Loucy (cell line): Measurements from ENCODE around the gene TRAPPC6A.

Experiments used
- H2AFZ ChIP-seq: fragments of 200-600 bp; sonication (generic); 2 replicates; pipeline ENCODE4 v1.6.0; 2016; ENCODE audit warnings: antibody characterized with exemption, mild to moderate bottlenecking, low read length, moderate library complexity
- H3F3A ChIP-seq: fragments of 200-600 bp; 2 replicates; pipeline ENCODE4 v1.6.0; 2016; ENCODE audit warnings: antibody characterized with exemption, low read depth, mild to moderate bottlenecking
- H3K27me3 ChIP-seq: fragments of 200-600 bp; sonication (generic); 2 replicates; pipeline ENCODE4 v1.6.1; 2014; ENCODE audit warnings: low read length, mild to moderate bottlenecking; ENCODE audit not compliant: insufficient read depth, poor library complexity, severe bottlenecking
- H3K36me3 ChIP-seq: fragments of 200-600 bp; sonication (generic); 2 replicates; pipeline ENCODE4 v1.6.1; 2016; ENCODE audit warnings: low read length; ENCODE audit not compliant: insufficient read depth
- H3K4me1 ChIP-seq: fragments of 200-600 bp; sonication (generic); 2 replicates; pipeline ENCODE4 v1.5.1; 2014; ENCODE audit warnings: low read length, mild to moderate bottlenecking; ENCODE audit not compliant: insufficient read depth, poor library complexity, severe bottlenecking
- H3K4me2 ChIP-seq: fragments of 200-600 bp; sonication (generic); 2 replicates; pipeline ENCODE4 v1.6.0; 2014; ENCODE audit warnings: antibody characterized with exemption, low read length, low read depth, mild to moderate bottlenecking; ENCODE audit not compliant: poor library complexity, severe bottlenecking
- H3K4me3 ChIP-seq: fragments of 200-600 bp; sonication (generic); 2 replicates; pipeline ENCODE4 v1.5.1; 2014; ENCODE audit warnings: low read length, mild to moderate bottlenecking, mixed read lengths; ENCODE audit not compliant: poor library complexity, severe bottlenecking
- H3K79me2 ChIP-seq: fragments of 200-600 bp; sonication (generic); 2 replicates; pipeline ENCODE4 v1.6.1; 2014; ENCODE audit warnings: low read length; ENCODE audit not compliant: insufficient read depth
- H3K9ac ChIP-seq: fragments of 200-600 bp; sonication (generic); 2 replicates; pipeline ENCODE4 v1.6.0; 2014; ENCODE audit warnings: mild to moderate bottlenecking, low read depth, low read length, moderate library complexity; ENCODE audit not compliant: poor library complexity, severe bottlenecking
- H3K9me2 ChIP-seq: fragments of 200-600 bp; sonication (generic); replicated peaks from 2 replicates; pipeline ENCODE4 v1.6.1; 2016; ENCODE audit warnings: low read depth, low read length, mixed read lengths
- H3K9me3 ChIP-seq: fragments of 200-600 bp; sonication (generic); 2 replicates; pipeline ENCODE4 v1.6.1; 2014; ENCODE audit warnings: mild to moderate bottlenecking, antibody characterized with exemption, low read length, low read depth; ENCODE audit not compliant: insufficient read depth
- H4K20me1 ChIP-seq: fragments of 200-600 bp; sonication (generic); 2 replicates; pipeline ENCODE4 v1.6.0; 2014; ENCODE audit warnings: antibody characterized with exemption, low read length, mild to moderate bottlenecking; ENCODE audit not compliant: insufficient read depth, poor library complexity, severe bottlenecking
- EZH2phosphoT487 ChIP-seq: fragments of 200-600 bp; IDR thresholded peaks from 2 replicates; pipeline ENCODE4 v1.6.1; 2018; ENCODE audit warnings: antibody characterized with exemption, mild to moderate bottlenecking, moderate library complexity, borderline replicate concordance
- TF ChIP-seq, protein P1 (sequence below): fragments of 200-600 bp; sonication (generic); conservative IDR thresholded peaks from 2 replicates; pipeline ENCODE4 v1.5.1; 2014; ENCODE audit warnings: mild to moderate bottlenecking, antibody characterized with exemption, low read length

The TRAPPC6A gene

GRCh38 chr19:45145270-45146189, 32.5 kb downstream of the TRAPPC6A start:
- TF ChIP-seq EZH2phosphoT487 = no peak
- TF ChIP-seq, protein P1, sequence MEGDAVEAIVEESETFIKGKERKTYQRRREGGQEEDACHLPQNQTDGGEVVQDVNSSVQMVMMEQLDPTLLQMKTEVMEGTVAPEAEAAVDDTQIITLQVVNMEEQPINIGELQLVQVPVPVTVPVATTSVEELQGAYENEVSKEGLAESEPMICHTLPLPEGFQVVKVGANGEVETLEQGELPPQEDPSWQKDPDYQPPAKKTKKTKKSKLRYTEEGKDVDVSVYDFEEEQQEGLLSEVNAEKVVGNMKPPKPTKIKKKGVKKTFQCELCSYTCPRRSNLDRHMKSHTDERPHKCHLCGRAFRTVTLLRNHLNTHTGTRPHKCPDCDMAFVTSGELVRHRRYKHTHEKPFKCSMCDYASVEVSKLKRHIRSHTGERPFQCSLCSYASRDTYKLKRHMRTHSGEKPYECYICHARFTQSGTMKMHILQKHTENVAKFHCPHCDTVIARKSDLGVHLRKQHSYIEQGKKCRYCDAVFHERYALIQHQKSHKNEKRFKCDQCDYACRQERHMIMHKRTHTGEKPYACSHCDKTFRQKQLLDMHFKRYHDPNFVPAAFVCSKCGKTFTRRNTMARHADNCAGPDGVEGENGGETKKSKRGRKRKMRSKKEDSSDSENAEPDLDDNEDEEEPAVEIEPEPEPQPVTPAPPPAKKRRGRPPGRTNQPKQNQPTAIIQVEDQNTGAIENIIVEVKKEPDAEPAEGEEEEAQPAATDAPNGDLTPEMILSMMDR = no peak
- Histone ChIP-seq H3K36me3 (peaks cover 36% of the 10 kb centered on the region; the same call in 1 of the 2 replicates), H3K9ac (no peak overlapping the region)

GRCh38 chr19:45144431-45145269, 33.4 kb downstream of the TRAPPC6A start:
- Histone ChIP-seq H3K9me3 (no peaks in the 10 kb centered on the region), H3K36me3 (peaks cover 36% of the 10 kb centered on the region; the same call in 1 of the 2 replicates), H3K4me2 (no peak overlapping the region), H3K4me1 (no peaks in the 10 kb centered on the region), H3K9me2 (no peaks in the 10 kb centered on the region), H3K9ac (no peak overlapping the region), H2AFZ (no peak overlapping the region), H3K79me2 (no peaks in the 10 kb centered on the region), H3F3A (no peaks in the 10 kb centered on the region), H4K20me1 (no peaks in the 10 kb centered on the region), H3K27me3 (no peaks in the 10 kb centered on the region), H3K4me3 (no peak overlapping the region)
- TF ChIP-seq, protein P1 = no peak
- TF ChIP-seq EZH2phosphoT487 = no peak

More at GRCh38 chr19:45145270-45146189, 32.5 kb downstream of the TRAPPC6A start:
- no peak overlapping the region for H3K4me3 ChIP-seq
- no peaks in the 10 kb centered on the region for H3K9me2 ChIP-seq
- no peaks in the 10 kb centered on the region for H3K4me1 ChIP-seq
- H3K9me3 ChIP-seq = no peaks in the 10 kb centered on the region
- no peak overlapping the region for H3K4me2 ChIP-seq
- H4K20me1 ChIP-seq = no peaks in the 10 kb centered on the region
- H3K79me2 ChIP-seq = no peaks in the 10 kb centered on the region
- no peaks in the 10 kb centered on the region for H3K27me3 ChIP-seq
- H3F3A ChIP-seq = no peaks in the 10 kb centered on the region
- H2AFZ ChIP-seq = no peak overlapping the region

GRCh38 chr19:45142726-45143110, 35.3 kb downstream of the TRAPPC6A start:
- Histone ChIP-seq H3K9me2 (no peaks in the 10 kb centered on the region), H3K27me3 (no peaks in the 10 kb centered on the region), H3K36me3 (peaks cover 36% of the 10 kb centered on the region; the same call in 1 of the 2 replicates), H3K4me3 (no peak overlapping the region), H4K20me1 (no peaks in the 10 kb centered on the region), H3K4me2 (no peak overlapping the region), H3K9ac (no peak overlapping the region), H3K9me3 (no peaks in the 10 kb centered on the region), H2AFZ (no peak overlapping the region), H3K4me1 (no peaks in the 10 kb centered on the region), H3F3A (no peaks in the 10 kb centered on the region), H3K79me2 (peaks cover 5% of the 10 kb centered on the region; the same call in 1 of the 2 replicates)
- TF ChIP-seq, protein P1 = no peak
- TF ChIP-seq EZH2phosphoT487 = no peak
